H9 (cell line): ENCODE measurements around the gene RAB30. TPM values are rescaled to one million over a fixed set of nuclear protein-coding genes. Genes with fewer than 3 reads are reported as not detected.
"Not testable (repeated sequence)": the region's sequence is repeated elsewhere in the genome, so short reads cannot be mapped to it uniquely, and the experiment has no call there.

Experiments used
- DNase-seq: peaks from one replicate; pipeline ENCODE4 v3.0.0-alpha.2; 2017
- H2AFZ ChIP-seq: one replicate; pipeline ENCODE4 v1.6.1; 2013; ENCODE audit warnings: mild to moderate bottlenecking, low read length, control low read depth, moderate library complexity
- H2AK5ac ChIP-seq: 2 replicates; pipeline ENCODE4 v1.6.1; 2013; ENCODE audit warnings: low read length, control low read depth, mixed read lengths; ENCODE audit not compliant: insufficient read length
- H2BK120ac ChIP-seq: one replicate; pipeline ENCODE4 v1.6.1; 2013; ENCODE audit warnings: low read depth, mild to moderate bottlenecking, low read length, control low read depth, inconsistent platforms; ENCODE audit not compliant: poor library complexity, severe bottlenecking
- H2BK12ac ChIP-seq: 2 replicates; pipeline ENCODE4 v1.6.1; 2013; ENCODE audit warnings: low read length, control low read depth, mixed read lengths, low read depth; ENCODE audit not compliant: insufficient read length
- H2BK15ac ChIP-seq: 2 replicates; pipeline ENCODE4 v1.6.1; 2013; ENCODE audit warnings: low read depth, low read length, control low read depth
- H2BK20ac ChIP-seq: one replicate; pipeline ENCODE4 v1.6.1; 2013; ENCODE audit warnings: low read depth, mild to moderate bottlenecking, low read length, control low read depth, inconsistent platforms; ENCODE audit not compliant: poor library complexity, severe bottlenecking
- H2BK5ac ChIP-seq: 2 replicates; pipeline ENCODE4 v1.6.1; 2013; ENCODE audit warnings: low read length, control low read depth, mixed read lengths; ENCODE audit not compliant: insufficient read length
- H3K14ac ChIP-seq: 2 replicates; pipeline ENCODE4 v1.6.1; 2013; ENCODE audit warnings: low read length, control low read depth; ENCODE audit not compliant: insufficient read depth
- H3K18ac ChIP-seq: 2 replicates; pipeline ENCODE4 v1.6.1; 2013; ENCODE audit warnings: low read depth, mild to moderate bottlenecking, mixed read lengths, low read length, control low read depth; ENCODE audit not compliant: insufficient read length
- H3K23ac ChIP-seq: 2 replicates; pipeline ENCODE4 v1.6.1; 2013; ENCODE audit warnings: low read length, control low read depth, mixed read lengths, low read depth; ENCODE audit not compliant: insufficient read length
- H3K23me2 ChIP-seq: 2 replicates; pipeline ENCODE4 v1.6.1; 2013; ENCODE audit warnings: low read depth, mild to moderate bottlenecking, mixed read lengths, low read length, control low read depth; ENCODE audit not compliant: insufficient read length, poor library complexity, severe bottlenecking
- H3K27ac ChIP-seq: 2 replicates; pipeline ENCODE4 v1.5.1; 2013; ENCODE audit warnings: low read length, control low read depth, mixed read lengths, low read depth; ENCODE audit not compliant: insufficient read length
- H3K27me3 ChIP-seq: 2 replicates; pipeline ENCODE4 v1.6.1; 2013; ENCODE audit warnings: low read length, control low read depth, inconsistent platforms; ENCODE audit not compliant: insufficient read depth
- H3K4ac ChIP-seq: 2 replicates; pipeline ENCODE4 v1.6.1; 2013; ENCODE audit warnings: low read depth, mild to moderate bottlenecking, control low read depth, inconsistent platforms, low read length, moderate library complexity
- H3K4me1 ChIP-seq: 2 replicates; pipeline ENCODE4 v1.6.1; 2013; ENCODE audit warnings: low read length, control low read depth, inconsistent platforms; ENCODE audit not compliant: insufficient read depth
- H3K4me2 ChIP-seq: 2 replicates; pipeline ENCODE4 v1.6.1; 2013; ENCODE audit warnings: low read length, control low read depth, mixed read lengths; ENCODE audit not compliant: insufficient read length, insufficient read depth
- H3K56ac ChIP-seq: 2 replicates; pipeline ENCODE4 v1.6.1; 2013; ENCODE audit warnings: low read depth, mild to moderate bottlenecking, mixed read lengths, low read length, control low read depth; ENCODE audit not compliant: insufficient read length
- H3K79me1 ChIP-seq: 2 replicates; pipeline ENCODE4 v1.6.1; 2013; ENCODE audit warnings: low read depth, mild to moderate bottlenecking, moderate library complexity, low read length, control low read depth, inconsistent platforms; ENCODE audit not compliant: insufficient read depth, poor library complexity, severe bottlenecking
- H3K79me2 ChIP-seq: 2 replicates; pipeline ENCODE4 v1.6.1; 2013; ENCODE audit warnings: low read length, control low read depth, inconsistent platforms; ENCODE audit not compliant: insufficient read depth
- H3K9ac ChIP-seq: 2 replicates; pipeline ENCODE4 v1.6.1; 2013; ENCODE audit warnings: low read length, control low read depth, mixed read lengths; ENCODE audit not compliant: insufficient read length; ENCODE audit errors: extremely low read depth
- H3K9me3 ChIP-seq: one replicate; pipeline ENCODE4 v1.6.1; 2013; ENCODE audit warnings: low read depth, low read length, inconsistent platforms; ENCODE audit not compliant: control insufficient read depth
- H3T11ph ChIP-seq: one replicate; pipeline ENCODE4 v1.6.1; 2013; ENCODE audit warnings: mild to moderate bottlenecking, low read length, control low read depth, inconsistent platforms
- H4K20me1 ChIP-seq: one replicate; pipeline ENCODE4 v1.6.1; 2013; ENCODE audit not compliant: control insufficient read depth, insufficient read length, insufficient read depth
- H4K5ac ChIP-seq: 2 replicates; pipeline ENCODE4 v1.6.1; 2013; ENCODE audit warnings: low read depth, mild to moderate bottlenecking, mixed read lengths, low read length, control low read depth; ENCODE audit not compliant: insufficient read length
- H4K8ac ChIP-seq: replicated peaks from 2 replicates; pipeline ENCODE4 v1.6.1; 2013; ENCODE audit warnings: low read length, control low read depth, mixed read lengths, low read depth; ENCODE audit not compliant: insufficient read length
- H4K91ac ChIP-seq: 2 replicates; pipeline ENCODE4 v1.6.1; 2013; ENCODE audit warnings: low read depth, mild to moderate bottlenecking, moderate library complexity, mixed read lengths, low read length, control low read depth; ENCODE audit not compliant: insufficient read length
- H3K27ac Mint-ChIP-seq, 3 experiments: 2 replicates in 2 of 3; 3 replicates in 1 of 3; pipeline ENCODE4 v1.8.0; 2020 to 2021; ENCODE audit warnings: mixed read lengths in 3 of 3, mild to moderate bottlenecking in 1 of 3, moderate library complexity in 1 of 3
- H3K27me3 Mint-ChIP-seq: 2 replicates; pipeline ENCODE4 v1.8.0; 2021; ENCODE audit warnings: low read depth, mild to moderate bottlenecking, moderate library complexity, mixed read lengths
- H3K36me3 Mint-ChIP-seq, 3 experiments: 2 replicates in 2 of 3; 3 replicates in 1 of 3; pipeline ENCODE4 v1.8.0; 2020 to 2021; ENCODE audit warnings: low read depth in 3 of 3, mixed read lengths in 3 of 3; ENCODE audit not compliant: insufficient read depth in 1 of 3
- H3K4me1 Mint-ChIP-seq, 2 experiments: 2 replicates each; pipeline ENCODE4 v1.8.0; 2020; ENCODE audit warnings: mixed read lengths in 2 of 2
- H3K4me3 Mint-ChIP-seq, 2 experiments: 2 replicates in 1 of 2; 3 replicates in 1 of 2; pipeline ENCODE4 v1.8.0; 2020 to 2021; ENCODE audit warnings: mild to moderate bottlenecking in 2 of 2, mixed read lengths in 2 of 2, moderate library complexity in 1 of 2
- H3K9me3 Mint-ChIP-seq, 2 experiments: 2 replicates in 1 of 2; 3 replicates in 1 of 2; pipeline ENCODE4 v1.8.0; 2020; ENCODE audit warnings: mild to moderate bottlenecking in 2 of 2, mixed read lengths in 2 of 2, moderate library complexity in 1 of 2
- WGBS: extraction: QIAGEN DNeasy Blood & Tissue Kit; methylation state at CpG from one replicate; pipeline ENCODE4 v1.1.7; 2013; ENCODE audit warnings: missing lambda C conversion rate, low lambda C conversion rate, mixed read lengths; ENCODE audit not compliant: insufficient read length; ENCODE audit errors: extremely low coverage; 5-methylcytosine and 5-hydroxymethylcytosine counted together
- total RNA-seq: library from RNA; stranded (reverse); gene quantifications from 2 replicates; pipeline ENCODE4 v1.2.1, GENCODE V29; 2021

RAB30 gene
- total RNA-seq, 1 experiment from 2014 or later = 4.8 TPM

GRCh38 chr11:82950502-82950901 lies 121.2 kb downstream of the RAB30 start:
- H3K9me3 ChIP-seq, H3K56ac ChIP-seq, H4K5ac ChIP-seq, H3K27me3 Mint-ChIP-seq, H3K27me3 ChIP-seq, H3K18ac ChIP-seq, H3K4me3 Mint-ChIP-seq, H3K14ac ChIP-seq, H4K8ac ChIP-seq, H2BK20ac ChIP-seq, H3K23ac ChIP-seq, H2BK120ac ChIP-seq, H3K27ac ChIP-seq, H3K4me1 Mint-ChIP-seq, H2AFZ ChIP-seq, H3K27ac Mint-ChIP-seq, H3K4me1 ChIP-seq, H3T11ph ChIP-seq, H2BK12ac ChIP-seq, H3K23me2 ChIP-seq, H2AK5ac ChIP-seq, H4K91ac ChIP-seq, H3K4ac ChIP-seq, DNase-seq, H3K79me2 ChIP-seq, H2BK5ac ChIP-seq, H2BK15ac ChIP-seq, H4K20me1 ChIP-seq, H3K79me1 ChIP-seq, H3K4me2 ChIP-seq, H3K9ac ChIP-seq: not testable (repeated sequence)
- peaks cover 12 to 20% of the 10 kb centered on the region in 2 experiments for H3K9me3 Mint-ChIP-seq
- peaks cover 0 to 15% (median 4%) of the 10 kb centered on the region in 3 experiments; a peak in 5 of 7 replicates for H3K36me3 Mint-ChIP-seq
- WGBS = no CpG with 5 or more reads among the region's 2 CpGs
